AG04449 (cell line): ENCODE results near the gene NDUFB3.
"Not testable (repeated sequence)": the region's sequence is repeated elsewhere in the genome, so short reads cannot be mapped to it uniquely, and the experiment has no call there.

ENCODE experiments used
- CTCF ChIA-PET: fragments of 350-600 bp; formaldehyde crosslinking; extraction: SDS; loops from one replicate; lab custom pipeline; 2021; ENCODE audit warnings: antibody characterized with exemption; lab: Yijun Ruan, JAX
- POLR2A ChIA-PET: fragments of 400-600, 350-600 bp; formaldehyde crosslinking; extraction: SDS; loops from one replicate; lab custom pipeline; 2020; ENCODE audit warnings: antibody characterized with exemption, inconsistent platforms; lab: Yijun Ruan, JAX
- DNase-seq: peaks from one replicate; pipeline ENCODE4 v3.0.0-alpha.2; 2010; ENCODE audit warnings: low read depth, low spot score
- H3K4me3 ChIP-seq: 2 replicates; pipeline ENCODE4 v1.5.1; 2011; ENCODE audit warnings: low read depth, mild to moderate bottlenecking, control low read depth, low read length
- CTCF ChIP-seq: IDR thresholded peaks from one replicate; pipeline ENCODE4 v1.5.1; 2011; ENCODE audit warnings: mild to moderate bottlenecking, moderate library complexity, low read length, control low read depth, inconsistent platforms; ENCODE audit not compliant: insufficient read depth; ENCODE audit errors: missing control alignments

The NDUFB3 gene

GRCh38 chr2:201071479-201072200 lies at the start of gene NDUFB3, which contains the start of gene HYCC2:
Gene NDUFB3 (plus strand): TSS chr2:201072001. CDS start chr2:201078883, 6,882 bp downstream.
Gene HYCC2 (minus strand): TSS chr2:201071671. CDS start chr2:201024009, 47,662 bp downstream.
- ChIA-PET CTCF (interaction anchor here (0.9 to 8.6 kb wide), 7 partner anchors 8 to 167 kb away, joined by 3 to 320 read pairs (median 13); no protein-coding TSS in a partner anchor), POLR2A (no interaction called here)
- H3K4me3 ChIP-seq, result peak within 1 kb of the TSS; percentile 99
- peak; percentile 42 for TF ChIP-seq CTCF
- peak; percentile 59 for DNase-seq

GRCh38 chr2:201024518-201024917 lies 47.3 kb upstream of the NDUFB3 start:
- no peak for TF ChIP-seq CTCF
- CTCF ChIA-PET, result interaction anchor here (1.1 to 1.5 kb wide), 3 partner anchors 15 to 44 kb away, joined by 3 to 7 read pairs (median 3); no protein-coding TSS in a partner anchor
- POLR2A ChIA-PET, result no interaction called here
- H3K4me3 ChIP-seq, result no peak overlapping the region
- no peak for DNase-seq

- POLR2A ChIA-PET, H3K4me3 ChIP-seq, DNase-seq, CTCF ChIA-PET: not testable (repeated sequence)
These were observed 37.4 kb upstream of the NDUFB3 start for GRCh38 chr2:201034355-201034754.

- DNase-seq, H3K4me3 ChIP-seq, POLR2A ChIA-PET, CTCF ChIA-PET: not testable (repeated sequence)
These were observed 33.4 kb upstream of the NDUFB3 start for GRCh38 chr2:201038361-201038760.

- ChIA-PET CTCF (no interaction called here), POLR2A (no interaction called here)
- no peak overlapping the region for H3K4me3 ChIP-seq
- DNase-seq, result no peak
- TF ChIP-seq CTCF, result no peak
These were observed 32.9 kb upstream of the NDUFB3 start for GRCh38 chr2:201038855-201039254.

GRCh38 chr2:201040867-201041628 lies 30.8 kb upstream of the NDUFB3 start:
- POLR2A ChIA-PET, result no interaction called here
- CTCF ChIA-PET, result interaction anchor here (0.8 to 1.9 kb wide), 6 partner anchors 9 to 137 kb away, joined by 3 to 6 read pairs (median 3); no protein-coding TSS in a partner anchor
- DNase-seq, result no peak
- no peak for TF ChIP-seq CTCF
- H3K4me3 ChIP-seq, result no peak overlapping the region

- H3K4me3 ChIP-seq, CTCF ChIA-PET, DNase-seq, POLR2A ChIA-PET: not testable (repeated sequence)
These were observed 29.4 kb upstream of the NDUFB3 start for GRCh38 chr2:201042451-201042850.

- DNase-seq, POLR2A ChIA-PET, H3K4me3 ChIP-seq: not testable (repeated sequence)
- CTCF ChIA-PET, result interaction anchor here (2.1 to 4.2 kb wide), 2 partner anchors 27 to 137 kb away, joined by 7 to 23 read pairs; no protein-coding TSS in a partner anchor
These were observed 28.8 kb upstream of the NDUFB3 start for GRCh38 chr2:201043050-201043449.
